DMS79 (cell line): Measurements from ENCODE around the gene PMM2.

Experiments used
- DNase-seq: peaks from one replicate; lab custom pipeline; 2025; lab: John Stamatoyannopoulos, UW

Gene PMM2

GRCh38 chr16:8887952-8888560 lies 90.4 kb downstream of the PMM2 start:
- DNase-seq: no peak

- DNase-seq: no peak
These were observed 91.6 kb downstream of the PMM2 start for GRCh38 chr16:8888951-8889892.

- no peak for DNase-seq
These were observed 92.4 kb downstream of the PMM2 start for GRCh38 chr16:8889893-8890548.

- DNase-seq: no peak
These were observed 92.9 kb downstream of the PMM2 start for GRCh38 chr16:8890549-8890921.

GRCh38 chr16:8892101-8892575 lies 94.5 kb downstream of the PMM2 start:
- DNase-seq: no peak

- no peak for DNase-seq
These were observed 95.8 kb downstream of the PMM2 start for GRCh38 chr16:8893426-8893825.

- DNase-seq: no peak
These were observed 96.5 kb downstream of the PMM2 start for GRCh38 chr16:8893976-8894690.

GRCh38 chr16:8894736-8895334 lies 97.2 kb downstream of the PMM2 start:
- no peak for DNase-seq

- DNase-seq: no peak
These were observed 101.2 kb downstream of the PMM2 start for GRCh38 chr16:8898660-8899318.
